ENCODE data around the gene CCDC50.

Gene CCDC50

GRCh38 chr3:191387441-191388077, 58.4 kb downstream of the CCDC50 start:
- H3K4me3 ChIP-seq (ENCODE audit: low read length), result no peak overlapping the region
- no peak for TF ChIP-seq ZNF274 (IDR thresholded peaks at IDR 0.05; ENCODE audit: low read depth, low read length)

GRCh38 chr3:191388823-191389222, 59.6 kb downstream of the CCDC50 start:
- TF ChIP-seq ZNF274 (IDR thresholded peaks at IDR 0.05; ENCODE audit: low read depth, low read length), result no peak
- H3K4me3 ChIP-seq (ENCODE audit: low read length), result no peak overlapping the region

- no peak for TF ChIP-seq ZNF274 (IDR thresholded peaks at IDR 0.05; ENCODE audit: low read depth, low read length)
- H3K4me3 ChIP-seq (ENCODE audit: low read length), result no peak overlapping the region
Measured at GRCh38 chr3:191390580-191390979, 61.4 kb downstream of the CCDC50 start.

- H3K4me3 ChIP-seq (ENCODE audit: low read length), result no peak overlapping the region
- TF ChIP-seq ZNF274 (IDR thresholded peaks at IDR 0.05; ENCODE audit: low read depth, low read length), result no peak
Measured at GRCh38 chr3:191391861-191392808, 62.9 kb downstream of the CCDC50 start.

GRCh38 chr3:191393146-191393545, 64.0 kb downstream of the CCDC50 start:
- H3K4me3 ChIP-seq (ENCODE audit: low read length), result no peak overlapping the region
- TF ChIP-seq ZNF274 (IDR thresholded peaks at IDR 0.05; ENCODE audit: low read depth, low read length), result no peak

GRCh38 chr3:191397771-191398170, 68.6 kb downstream of the CCDC50 start:
- TF ChIP-seq ZNF274 (IDR thresholded peaks at IDR 0.05; ENCODE audit: low read depth, low read length), result no peak

GRCh38 chr3:191398607-191399006, 69.4 kb downstream of the CCDC50 start:
- no peak for TF ChIP-seq ZNF274 (IDR thresholded peaks at IDR 0.05; ENCODE audit: low read depth, low read length)

More at GRCh38 chr3:191397771-191398170, 68.6 kb downstream of the CCDC50 start:
- H3K4me3 ChIP-seq (ENCODE audit: low read length), result no peak overlapping the region

GRCh38 chr3:191399918-191400317, 70.7 kb downstream of the CCDC50 start:
- TF ChIP-seq ZNF274 (IDR thresholded peaks at IDR 0.05; ENCODE audit: low read depth, low read length), result no peak
- H3K4me3 ChIP-seq (ENCODE audit: low read length), result no peak overlapping the region

More at GRCh38 chr3:191398607-191399006, 69.4 kb downstream of the CCDC50 start:
- no peak overlapping the region for H3K4me3 ChIP-seq (ENCODE audit: low read length)

- TF ChIP-seq ZNF274 (IDR thresholded peaks at IDR 0.05; ENCODE audit: low read depth, low read length), result no peak
- H3K4me3 ChIP-seq (ENCODE audit: low read length), result no peak overlapping the region
Measured at GRCh38 chr3:191401775-191402357, 72.7 kb downstream of the CCDC50 start.

GRCh38 chr3:191409791-191410359, 80.7 kb downstream of the CCDC50 start:
- H3K4me3 ChIP-seq (ENCODE audit: low read length), result no peak overlapping the region
- TF ChIP-seq ZNF274 (IDR thresholded peaks at IDR 0.05; ENCODE audit: low read depth, low read length), result no peak

- TF ChIP-seq ZNF274 (IDR thresholded peaks at IDR 0.05; ENCODE audit: low read depth, low read length), result no peak
- no peak overlapping the region for H3K4me3 ChIP-seq (ENCODE audit: low read length)
Measured at GRCh38 chr3:191412759-191413158, 83.6 kb downstream of the CCDC50 start.

GRCh38 chr3:191414286-191414685, 85.1 kb downstream of the CCDC50 start:
- TF ChIP-seq ZNF274 (IDR thresholded peaks at IDR 0.05; ENCODE audit: low read depth, low read length), result no peak
- H3K4me3 ChIP-seq (ENCODE audit: low read length), result no peak overlapping the region

GRCh38 chr3:191414732-191415131, 85.5 kb downstream of the CCDC50 start:
- H3K4me3 ChIP-seq (ENCODE audit: low read length), result no peak overlapping the region
- TF ChIP-seq ZNF274 (IDR thresholded peaks at IDR 0.05; ENCODE audit: low read depth, low read length), result no peak

- no peak for TF ChIP-seq ZNF274 (IDR thresholded peaks at IDR 0.05; ENCODE audit: low read depth, low read length)
- H3K4me3 ChIP-seq (ENCODE audit: low read length), result no peak overlapping the region
Measured at GRCh38 chr3:191415566-191415965, 86.4 kb downstream of the CCDC50 start.
